COR-L47 (cell line): ENCODE results near the gene BSN.

Source experiments
- DNase-seq: peaks from one replicate; lab custom pipeline; 2025; lab: John Stamatoyannopoulos, UW

Gene BSN

DNA sequence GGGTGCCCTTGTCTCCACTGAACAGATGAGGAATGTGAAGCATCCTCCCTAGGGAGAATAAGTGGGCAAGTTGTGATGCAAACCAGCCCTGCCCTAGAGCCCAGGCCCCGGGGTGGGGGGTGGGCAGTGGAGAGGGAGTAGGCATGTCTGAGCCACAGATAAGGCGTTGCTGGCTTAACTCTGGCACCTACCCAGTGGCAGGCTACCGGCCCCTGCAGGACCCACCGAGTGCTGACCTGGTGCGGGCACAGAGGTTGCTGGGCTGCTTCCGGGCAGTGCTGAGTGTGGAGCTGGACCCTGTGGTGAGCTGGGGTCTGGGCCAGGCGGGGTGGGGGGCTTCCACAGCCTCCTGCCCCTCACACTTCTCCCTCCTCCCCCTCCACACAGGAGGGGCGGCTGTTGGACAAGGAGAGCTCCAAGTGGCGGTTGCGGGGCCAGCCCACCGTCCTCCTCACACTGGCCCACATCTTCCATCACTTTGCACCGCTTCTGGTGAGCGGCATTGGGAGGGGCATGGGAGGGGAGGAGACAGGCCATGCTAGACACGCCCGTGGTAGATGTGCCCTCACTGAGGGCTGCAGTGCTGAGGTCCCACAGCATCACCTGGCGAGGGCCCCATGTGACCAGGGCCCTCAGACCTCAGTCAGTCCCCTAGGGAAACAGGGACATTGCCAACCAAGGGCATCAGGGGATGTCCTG is 145.2 kb downstream of the BSN start:
- DNase-seq, result no peak

DNA sequence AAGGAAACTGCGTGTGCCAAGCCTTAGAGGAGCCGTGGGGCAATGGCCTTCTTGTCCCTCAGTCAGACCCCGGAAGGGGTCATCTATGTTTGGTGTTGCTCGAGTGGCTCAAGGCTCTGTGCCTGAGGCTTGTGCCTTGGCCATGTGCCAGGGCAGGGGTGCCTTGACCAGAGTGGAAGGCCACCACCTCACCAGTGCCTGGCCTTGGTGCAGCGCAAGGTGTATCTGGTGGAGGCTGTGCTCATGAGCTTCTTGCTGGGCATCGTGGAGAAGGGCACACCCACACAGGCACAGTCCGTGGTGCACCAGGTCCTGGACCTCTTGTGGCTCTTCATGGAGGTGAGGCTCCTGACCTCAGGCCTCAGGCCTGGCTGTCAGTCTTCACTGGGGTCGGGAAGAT is 145.7 kb downstream of the BSN start:
- DNase-seq, result no peak

- no peak for DNase-seq
Observed at GRCh38 chr3:49700453-49701128, 146.3 kb downstream of the BSN start.

GRCh38 chr3:49701388-49702077 is 147.3 kb downstream of the BSN start:
- DNase-seq, result no peak

- DNase-seq, result no peak
Observed at GRCh38 chr3:49702672-49703071, 148.4 kb downstream of the BSN start.

GRCh38 chr3:49703443-49703927 is 149.2 kb downstream of the BSN start:
- DNase-seq, result peak; percentile 70

DNA sequence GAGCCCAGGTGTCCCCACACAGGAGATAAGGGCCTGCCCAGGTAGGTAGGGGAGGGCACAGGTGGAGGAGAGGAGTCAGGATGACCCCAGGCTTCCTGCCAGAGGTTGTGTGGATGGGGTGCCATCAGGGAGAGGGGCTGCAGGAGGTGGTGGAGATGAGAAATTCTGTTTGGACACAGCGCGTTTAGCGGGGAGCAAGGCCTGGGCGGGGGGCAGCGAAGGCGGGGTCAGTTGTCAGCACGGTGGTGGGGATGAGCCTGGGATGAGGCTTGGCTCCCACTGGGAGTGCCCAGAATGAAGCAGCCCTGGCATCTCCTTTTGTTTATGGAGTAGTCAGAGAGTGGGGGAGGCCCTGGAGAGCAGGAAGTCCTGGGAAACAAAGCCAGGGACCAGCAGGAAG is 149.7 kb downstream of the BSN start:
- no peak for DNase-seq

GRCh38 chr3:49704629-49705028 is 150.4 kb downstream of the BSN start:
- DNase-seq, result no peak

DNA sequence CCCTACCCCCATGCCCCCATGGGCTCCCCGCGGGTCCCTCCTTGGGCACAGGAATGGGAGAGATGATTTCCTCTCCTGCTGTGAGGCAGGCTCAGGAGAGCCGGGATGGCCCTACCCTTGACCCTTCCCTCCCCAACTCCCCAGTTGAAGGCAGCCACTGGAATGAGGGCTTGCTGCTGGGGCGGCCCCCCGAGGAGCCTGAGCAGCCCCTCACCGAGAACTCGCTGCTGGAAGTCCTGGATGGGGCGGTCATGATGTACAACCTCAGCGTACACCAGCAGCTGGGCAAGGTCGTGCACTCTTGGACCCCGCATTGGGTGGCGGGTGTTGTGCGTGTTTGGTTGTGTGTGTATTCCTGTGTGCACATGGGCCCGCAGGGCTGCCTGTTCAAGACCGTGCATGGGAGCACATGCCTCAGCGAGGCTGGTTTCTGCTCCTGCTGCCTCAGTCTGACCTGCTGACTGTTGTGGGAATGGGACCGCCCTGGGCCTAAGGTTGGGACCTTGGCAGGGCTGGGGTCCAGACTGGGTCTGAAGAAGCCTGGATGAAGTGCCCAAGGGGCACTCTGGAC is 151.2 kb downstream of the BSN start:
- DNase-seq, result no peak

DNA sequence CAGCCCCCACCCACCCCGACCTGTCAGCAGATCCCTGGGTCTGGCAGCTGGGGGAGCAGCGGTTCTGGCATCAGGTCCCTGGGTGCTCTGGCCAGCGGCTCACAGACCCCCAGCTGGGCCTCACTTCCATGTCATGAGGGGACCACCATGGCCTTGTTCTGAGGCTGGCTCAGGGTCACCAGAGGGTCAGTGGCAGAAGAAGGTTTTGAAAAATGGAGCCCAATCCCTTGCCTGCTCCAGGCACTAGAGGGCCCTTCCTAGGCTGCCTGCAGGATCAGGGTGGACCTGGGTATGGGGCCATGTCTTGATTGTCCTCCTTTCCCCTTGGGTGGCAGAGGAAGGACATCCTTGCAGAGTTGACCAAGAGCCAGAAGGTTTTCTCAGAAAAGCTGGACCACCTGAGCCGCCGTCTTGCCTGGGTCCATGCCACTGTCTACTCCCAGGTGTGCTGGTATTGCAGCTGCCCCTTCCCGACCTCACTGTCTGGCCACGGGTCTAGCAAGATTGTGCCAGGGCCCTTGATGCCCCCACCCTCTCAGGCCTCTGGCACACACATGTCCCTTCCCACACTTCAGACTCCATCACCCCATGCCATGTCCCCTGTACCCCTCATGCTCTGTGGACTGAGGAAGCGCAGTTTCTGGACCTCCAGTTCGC is 152.3 kb downstream of the BSN start:
- DNase-seq, result no peak

- DNase-seq, result no peak
Observed at GRCh38 chr3:49707113-49707480, 152.8 kb downstream of the BSN start.

DNA sequence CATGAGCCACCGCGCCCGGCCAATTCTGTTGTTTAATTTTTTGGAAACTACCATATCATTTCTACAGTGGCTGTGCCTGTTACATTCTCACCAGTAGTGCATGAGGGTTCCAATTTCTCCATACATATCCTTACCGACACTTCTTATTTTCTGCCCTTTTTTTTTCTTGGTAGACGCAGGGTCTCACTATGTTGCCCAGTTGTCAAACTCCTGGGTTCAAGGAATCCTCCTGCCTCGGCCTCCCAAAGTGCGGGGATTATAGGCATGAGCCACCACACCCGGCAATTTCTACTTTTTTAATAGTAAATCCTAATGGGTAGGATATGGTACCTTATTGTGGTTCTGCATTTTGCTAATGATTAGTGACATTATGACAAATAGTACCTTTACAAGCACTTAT is 155.6 kb downstream of the BSN start:
- no peak for DNase-seq

GRCh38 chr3:49711489-49711888 is 157.2 kb downstream of the BSN start:
- no peak for DNase-seq

- DNase-seq, result no peak
Observed at GRCh38 chr3:49712166-49712565, 157.9 kb downstream of the BSN start.

GRCh38 chr3:49712631-49713317 is 158.5 kb downstream of the BSN start:
- DNase-seq, result no peak

- no peak for DNase-seq
Observed at GRCh38 chr3:49713336-49714105, 159.2 kb downstream of the BSN start.

- DNase-seq, result no peak
Observed at GRCh38 chr3:49714728-49715550, 160.7 kb downstream of the BSN start.

DNA sequence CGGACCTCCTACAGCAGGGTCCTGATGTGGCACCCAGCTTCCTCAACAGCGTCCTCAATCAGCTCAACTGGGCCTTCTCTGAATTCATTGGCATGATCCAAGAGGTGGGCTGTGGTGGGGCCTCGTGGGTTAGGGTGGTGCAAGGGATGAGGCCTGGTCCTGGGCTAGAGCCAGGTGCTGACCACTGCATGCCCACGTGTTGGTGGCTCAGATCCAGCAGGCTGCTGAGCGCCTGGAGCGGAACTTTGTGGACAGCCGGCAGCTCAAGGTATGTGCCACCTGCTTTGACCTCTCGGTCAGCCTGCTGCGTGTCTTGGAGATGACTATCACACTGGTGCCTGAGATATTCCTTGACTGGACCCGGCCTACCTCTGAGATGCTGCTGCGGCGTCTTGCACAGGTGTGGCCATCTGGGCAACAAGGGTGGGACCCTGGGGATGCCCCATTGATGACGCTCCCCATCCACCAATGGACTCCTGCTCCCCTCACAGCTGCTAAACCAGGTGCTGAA is 161.4 kb downstream of the BSN start:
- no peak for DNase-seq

DNA sequence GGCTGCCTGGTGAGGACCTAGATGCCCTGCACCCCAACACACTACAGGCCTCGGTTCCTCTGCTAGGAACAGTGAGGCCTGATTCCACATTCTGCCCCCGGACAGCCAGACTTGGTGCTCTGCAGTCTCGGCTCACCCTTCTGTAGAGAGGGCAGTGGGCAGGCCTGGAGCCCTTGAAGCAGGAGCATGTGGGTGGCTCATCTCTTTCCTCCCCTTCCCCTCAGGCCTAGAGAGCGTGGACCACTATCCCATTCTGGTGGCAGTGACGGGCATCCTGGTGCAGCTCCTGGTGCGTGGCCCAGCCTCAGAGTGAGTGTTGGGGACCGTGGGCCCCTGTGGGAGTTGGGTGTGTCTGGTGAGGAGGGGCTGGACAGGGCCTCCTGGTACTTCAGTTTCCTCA is 161.9 kb downstream of the BSN start:
- no peak for DNase-seq

DNA sequence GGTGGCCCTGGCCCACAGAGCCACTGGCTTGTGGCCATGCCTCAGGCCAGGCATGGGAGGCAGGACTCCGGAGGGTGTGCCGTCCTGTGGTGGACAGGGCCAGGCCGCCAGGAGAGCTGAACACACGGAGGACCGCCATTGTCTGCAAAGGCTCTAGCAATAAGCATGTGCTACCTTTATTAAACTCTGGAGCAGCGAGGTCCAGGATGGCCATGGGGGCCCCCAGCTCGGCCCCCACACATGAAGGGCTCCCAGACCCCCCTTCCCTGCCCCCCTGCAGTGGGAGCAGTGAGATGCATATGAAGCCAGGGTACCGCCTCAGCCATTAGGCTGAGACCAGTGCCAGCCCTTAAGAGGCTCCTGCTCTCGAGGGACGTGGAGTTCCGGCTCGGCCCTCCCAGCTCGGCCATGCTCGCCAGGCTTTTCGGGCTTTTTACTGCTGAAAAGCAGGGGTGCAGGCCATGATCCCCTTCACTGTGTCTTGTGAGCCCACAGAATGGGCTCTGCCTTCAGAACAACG is 162.5 kb downstream of the BSN start:
- DNase-seq, result no peak
